GM19193 (cell line): Measurements from ENCODE around the gene CD99.

Source experiments
- POLR2A ChIP-seq: IDR thresholded peaks from 4 replicates; pipeline ENCODE4 v1.6.1; 2011; ENCODE audit not compliant: insufficient read depth, insufficient read length; ENCODE audit errors: extremely low read depth

Gene CD99

DNA sequence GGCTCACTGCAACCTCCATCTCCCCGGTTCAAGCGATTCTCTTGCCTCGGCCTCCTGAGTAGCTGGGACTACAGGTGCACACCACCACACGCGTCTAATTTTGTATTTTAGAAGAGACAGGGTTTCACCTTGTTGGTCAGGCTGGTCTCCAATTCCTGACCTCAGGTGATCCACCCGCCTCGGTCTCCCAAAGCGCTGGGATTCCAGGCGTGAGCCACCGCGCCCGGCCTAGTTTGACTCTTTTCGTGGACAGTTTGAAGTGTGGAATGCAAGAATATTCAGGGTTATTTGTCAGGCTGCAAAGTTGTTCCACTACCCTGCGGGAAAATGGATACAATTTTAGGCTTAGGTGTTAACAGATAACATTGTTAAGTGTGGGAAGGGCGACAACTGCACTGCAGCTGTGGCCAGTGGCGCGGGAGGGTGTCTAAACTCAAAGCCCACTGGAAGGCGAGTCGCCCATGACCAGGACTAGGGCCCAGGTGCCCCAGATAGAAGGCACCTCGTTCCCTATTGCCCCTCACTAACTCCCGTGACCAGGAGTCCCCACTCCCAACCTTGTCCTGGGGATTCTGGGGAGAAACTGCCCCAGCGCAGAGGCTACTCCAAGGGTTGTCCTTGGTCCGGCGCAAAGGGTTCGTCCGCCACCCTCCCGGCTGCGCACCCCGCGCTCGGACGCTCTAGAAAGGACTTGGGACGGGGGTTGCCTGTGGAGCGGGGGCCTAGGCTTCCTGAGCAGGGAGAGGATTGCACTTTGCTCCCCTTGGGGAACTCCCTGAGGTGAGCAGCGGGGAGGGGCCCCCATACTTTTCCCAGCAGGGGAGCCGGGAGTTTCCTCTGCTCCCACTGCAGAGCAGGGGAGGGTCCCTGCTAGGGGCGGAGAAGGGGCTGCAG lies 1.1 kb upstream of the CD99 start:
- TF ChIP-seq POLR2A: no peak

DNA sequence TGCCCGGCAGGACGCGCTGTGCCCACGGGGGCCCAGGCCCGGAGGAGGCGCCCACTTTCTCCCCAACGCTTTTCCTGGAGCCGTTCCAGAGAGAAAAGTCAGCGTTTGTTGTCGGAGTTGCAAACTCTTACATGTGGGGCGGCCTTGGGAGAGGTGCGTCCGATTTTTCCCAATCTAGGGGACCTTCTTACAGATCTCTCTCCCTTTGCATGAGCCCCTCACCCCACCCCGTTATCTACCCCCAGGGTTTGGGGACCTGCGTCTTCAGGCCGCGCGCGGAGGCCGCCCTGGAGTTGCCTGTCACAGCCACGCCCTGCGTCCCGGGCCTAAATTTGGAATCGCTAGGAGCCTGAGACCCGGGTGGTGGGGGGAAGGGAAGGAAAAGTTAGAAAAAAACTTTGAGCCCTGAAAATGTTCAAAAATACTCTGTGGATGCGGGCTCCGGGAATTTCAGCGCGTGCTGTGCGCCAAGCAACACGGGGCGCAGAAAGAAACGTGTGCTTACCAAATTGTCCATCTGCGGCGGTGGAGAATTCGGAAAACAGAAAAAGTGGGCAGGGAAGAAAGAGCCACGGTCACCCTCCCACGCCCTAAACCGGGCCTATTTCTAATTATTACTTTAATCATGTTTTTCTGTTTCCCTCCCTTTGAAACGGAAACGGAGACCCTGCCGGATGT lies 587 bp downstream of the CD99 start:
- no peak for TF ChIP-seq POLR2A

DNA sequence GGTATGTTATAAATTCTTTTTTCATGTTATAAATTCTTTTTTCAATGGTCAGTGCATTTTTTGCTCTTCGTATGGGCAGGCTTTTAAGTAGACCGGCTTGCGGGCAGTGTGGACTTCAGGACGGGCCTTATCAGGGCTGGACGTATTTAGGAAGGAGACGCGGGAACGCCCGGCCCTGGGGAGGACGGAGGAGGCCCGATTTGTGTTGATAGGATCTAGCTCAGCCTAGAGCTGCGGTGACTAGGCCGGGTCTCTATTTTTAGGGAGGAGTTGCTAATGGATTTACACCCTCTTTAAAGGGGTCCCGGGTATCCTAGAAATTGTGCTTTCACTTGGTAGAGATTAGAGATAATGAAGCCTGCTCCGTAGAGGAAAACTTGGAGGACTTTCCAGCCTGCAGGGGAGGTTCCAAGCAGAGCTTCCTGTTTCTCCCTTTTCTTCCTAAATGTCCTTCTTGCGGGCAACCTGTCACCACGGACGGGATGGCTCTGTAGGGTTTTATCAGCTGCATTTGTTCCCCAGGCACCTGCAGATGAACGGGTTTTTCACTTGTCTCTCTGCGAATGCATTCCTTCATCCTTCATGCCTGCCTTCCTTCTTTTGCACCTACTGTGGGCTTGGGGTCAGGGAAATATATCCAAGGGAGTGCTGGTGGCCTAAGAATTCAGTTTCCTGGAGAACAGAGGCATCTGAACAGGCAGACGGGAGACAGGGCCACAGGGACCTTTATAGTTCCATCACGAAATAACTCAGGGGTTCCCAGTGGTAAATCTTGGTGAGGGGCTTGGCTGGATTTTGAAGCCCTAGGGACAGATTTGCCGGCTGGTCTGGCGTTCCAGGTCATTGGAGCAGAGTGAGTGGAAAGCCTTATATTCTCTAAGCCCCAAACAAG lies 1.4 kb downstream of the CD99 start:
- no peak for TF ChIP-seq POLR2A

DNA sequence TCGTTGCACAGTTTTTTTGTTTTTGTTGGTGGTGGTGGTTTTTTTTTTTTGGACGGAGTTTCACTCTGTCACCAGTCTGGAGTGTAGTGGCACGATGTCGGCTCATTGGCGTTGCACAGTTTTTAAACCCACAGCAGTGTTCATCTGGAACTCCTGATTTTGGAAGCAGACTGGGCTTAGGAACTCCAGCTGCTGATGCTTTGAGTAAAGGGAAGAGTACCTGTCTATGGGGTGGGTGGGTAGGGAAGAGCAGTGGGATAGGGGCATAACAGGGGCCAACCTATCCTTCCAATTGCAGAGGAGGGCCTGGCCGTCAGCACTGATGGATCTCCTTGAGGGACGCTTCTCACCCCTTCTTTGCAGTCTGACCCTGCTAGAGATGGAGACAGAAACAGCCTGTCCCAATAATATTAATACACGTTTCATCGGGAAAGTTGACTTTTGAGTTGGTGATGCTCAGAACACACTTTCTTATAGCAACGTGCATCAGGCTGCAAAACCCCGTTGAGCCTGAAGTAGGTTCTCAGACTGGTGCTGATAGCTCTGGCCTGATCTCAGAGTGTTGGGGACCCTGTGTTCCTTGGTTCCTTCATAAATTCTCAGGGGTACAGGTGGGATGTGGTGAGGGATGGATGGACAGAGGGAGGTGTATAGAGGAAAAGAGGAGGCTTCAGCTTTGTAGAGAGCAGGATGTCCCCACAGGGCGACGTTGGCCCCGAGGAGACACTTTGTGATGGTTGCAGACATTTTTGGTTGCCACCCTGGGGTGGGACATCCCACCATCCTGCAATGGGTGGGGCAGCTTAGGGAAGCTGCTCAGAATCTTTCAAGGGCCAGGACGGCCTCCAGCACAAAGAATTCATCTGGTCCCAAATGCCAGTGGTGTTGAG lies 2.3 kb downstream of the CD99 start:
- no peak for TF ChIP-seq POLR2A

DNA sequence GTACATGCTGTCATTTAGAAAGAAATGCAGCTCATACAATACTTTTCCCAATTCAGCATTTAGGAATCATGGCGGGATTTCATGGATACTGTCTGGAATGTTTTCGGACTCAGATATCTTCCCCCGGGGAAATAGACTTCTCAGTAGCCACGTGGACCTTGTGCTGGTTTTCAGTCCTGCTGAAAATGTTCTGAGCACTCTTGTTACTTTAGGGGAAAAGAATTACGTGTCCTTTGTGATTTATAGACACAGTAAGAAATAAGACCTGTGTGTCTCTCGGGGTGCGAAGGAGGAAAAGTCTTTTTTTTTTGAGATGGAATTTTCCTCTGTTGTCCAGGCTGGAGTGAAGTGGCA lies 3.8 kb downstream of the CD99 start:
- no peak for TF ChIP-seq POLR2A

DNA sequence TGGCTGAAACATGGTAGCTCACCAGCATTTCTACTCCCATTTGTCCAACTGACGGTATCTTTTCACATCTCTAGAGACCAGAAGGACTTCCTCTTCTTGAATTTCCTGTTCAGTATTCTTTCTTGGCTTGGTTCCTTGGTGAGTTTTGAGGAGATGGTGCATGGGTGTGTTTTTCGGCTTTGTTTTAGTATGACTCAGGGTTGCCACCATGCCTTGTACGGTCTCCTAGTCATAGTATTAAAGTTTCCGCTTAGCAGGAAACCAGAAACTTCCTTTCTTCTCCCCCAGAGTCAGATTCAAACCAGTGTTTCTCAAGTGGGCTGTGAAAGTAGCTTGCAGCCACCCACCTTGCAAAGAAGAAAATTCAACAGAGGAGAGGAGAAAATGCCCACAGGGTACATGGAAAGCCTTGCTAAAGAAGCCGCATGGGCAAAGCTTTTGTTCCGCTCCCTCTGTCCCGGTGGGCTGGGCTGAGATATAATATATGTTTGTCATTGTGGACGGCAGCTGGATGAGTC lies 5.7 kb downstream of the CD99 start:
- TF ChIP-seq POLR2A: no peak

DNA sequence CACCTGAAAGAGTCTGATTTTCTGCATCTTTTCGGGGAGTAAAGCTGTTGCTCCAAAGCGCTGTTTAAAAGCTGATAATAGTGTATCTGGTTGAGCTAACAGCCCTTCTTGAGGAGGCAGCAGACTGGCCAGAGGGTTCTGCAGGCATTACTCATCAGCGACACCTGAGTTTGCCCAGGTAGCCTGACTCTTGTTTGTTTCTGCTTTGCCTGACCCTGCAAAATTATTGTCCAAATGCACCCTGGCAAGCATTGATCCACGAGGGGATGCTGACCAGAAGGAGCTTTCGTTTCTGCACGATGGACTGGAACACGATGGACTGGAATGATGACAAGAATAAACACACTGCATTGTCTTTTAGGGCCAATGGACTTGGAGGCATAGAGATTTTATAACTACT lies 6.2 kb downstream of the CD99 start:
- no peak for TF ChIP-seq POLR2A

DNA sequence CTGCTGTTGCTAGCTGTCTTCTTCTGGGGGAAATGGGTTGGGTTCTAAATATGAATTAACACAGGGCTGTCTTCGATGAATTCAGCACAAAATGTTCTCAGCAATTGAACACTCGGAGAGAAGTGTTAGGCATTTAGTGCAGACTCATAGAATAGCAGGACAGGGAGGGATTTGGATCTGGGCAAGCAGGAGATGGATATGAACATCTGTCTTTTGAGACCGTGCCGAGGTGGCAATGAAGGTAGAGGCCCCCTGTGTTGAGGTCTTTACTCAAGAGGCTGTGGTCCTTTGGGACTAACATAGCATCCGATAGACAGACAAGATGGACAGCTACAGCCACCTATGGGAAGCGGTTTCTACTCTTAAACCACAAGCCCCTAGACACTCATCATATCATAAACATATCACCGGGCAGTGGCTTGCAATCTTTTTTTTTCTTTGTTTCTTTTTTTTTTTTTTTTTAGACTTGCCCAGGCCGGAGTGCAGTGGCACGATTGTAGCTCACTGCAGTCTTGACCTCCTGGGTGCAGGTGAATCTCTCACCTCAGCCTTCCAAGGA lies 6.7 kb downstream of the CD99 start:
- no peak for TF ChIP-seq POLR2A

DNA sequence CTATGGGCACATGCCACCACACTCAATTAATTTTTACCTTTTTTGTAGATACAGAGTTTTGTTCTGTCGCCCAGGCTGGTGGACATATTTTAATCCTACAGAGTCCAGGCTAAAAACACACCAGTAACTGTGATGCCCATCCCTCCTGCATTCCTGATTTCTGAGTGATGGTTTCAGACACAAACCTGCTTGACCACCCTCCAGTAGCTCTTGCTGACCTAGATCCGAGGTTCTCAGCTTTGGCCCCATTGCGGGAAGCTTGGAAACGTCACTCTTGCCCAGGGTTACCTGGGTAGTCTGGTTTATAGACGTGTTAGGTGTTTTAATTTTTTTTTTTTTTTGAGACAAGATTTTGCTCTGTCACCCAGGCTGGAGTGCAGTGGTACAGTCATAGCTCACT lies 7.5 kb downstream of the CD99 start:
- TF ChIP-seq POLR2A: no peak

DNA sequence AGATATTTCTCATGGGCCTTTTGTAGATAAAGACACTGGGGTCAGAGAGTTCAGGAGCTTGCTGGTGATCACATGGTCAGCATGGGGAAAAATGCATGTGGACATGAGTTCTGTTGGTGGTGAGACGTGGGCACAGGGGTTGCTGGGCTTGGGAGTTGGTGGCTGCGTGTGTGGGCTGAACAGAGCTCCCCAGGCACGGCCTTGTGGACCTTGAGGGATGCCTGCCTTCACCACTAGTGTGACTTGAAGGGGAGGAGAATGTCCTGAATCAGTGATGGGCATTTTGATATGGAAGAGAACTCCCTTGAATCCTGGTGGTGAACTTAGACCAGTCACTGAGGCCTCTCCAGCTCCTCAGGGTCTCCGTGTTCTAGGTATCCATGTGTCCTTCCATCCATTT lies 8.9 kb downstream of the CD99 start:
- no peak for TF ChIP-seq POLR2A

DNA sequence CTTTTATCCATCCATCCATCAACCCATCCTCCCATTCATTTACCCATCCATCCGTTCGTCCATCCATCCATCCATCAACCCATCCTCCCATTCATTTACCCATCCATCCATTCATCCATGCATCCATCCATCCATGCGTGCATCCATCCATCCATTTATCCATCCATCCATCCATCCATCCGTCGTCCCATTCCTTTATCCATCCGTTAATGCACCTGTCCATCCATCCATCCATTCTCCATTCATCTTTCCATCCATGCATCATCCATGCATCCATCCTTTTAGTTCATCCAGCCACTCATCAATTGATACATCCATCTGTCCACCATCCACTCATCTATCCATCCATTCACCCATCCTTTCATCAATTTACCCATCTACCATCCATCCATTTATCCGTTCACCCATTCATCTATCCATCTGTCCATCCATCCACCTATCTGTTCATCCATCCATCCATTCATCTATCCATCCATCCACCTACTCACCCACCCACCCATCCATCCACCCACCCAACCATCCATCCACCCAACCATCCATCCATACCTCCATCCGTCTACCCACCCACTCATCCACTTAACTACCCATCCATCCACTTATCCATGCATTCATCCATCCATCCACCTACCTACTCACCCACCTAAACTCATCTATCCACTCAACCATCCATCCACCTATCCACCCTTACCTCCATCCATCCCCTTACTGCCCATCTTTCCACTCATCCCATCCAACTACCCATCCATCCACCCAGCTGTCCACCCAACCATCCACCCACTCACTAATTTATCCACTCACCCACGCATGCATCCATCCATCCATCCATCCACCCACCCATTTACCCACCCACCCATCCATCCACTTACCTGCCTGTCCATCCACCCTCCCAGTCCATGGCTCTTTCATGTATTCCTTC lies 9.6 kb downstream of the CD99 start:
- no peak for TF ChIP-seq POLR2A

DNA sequence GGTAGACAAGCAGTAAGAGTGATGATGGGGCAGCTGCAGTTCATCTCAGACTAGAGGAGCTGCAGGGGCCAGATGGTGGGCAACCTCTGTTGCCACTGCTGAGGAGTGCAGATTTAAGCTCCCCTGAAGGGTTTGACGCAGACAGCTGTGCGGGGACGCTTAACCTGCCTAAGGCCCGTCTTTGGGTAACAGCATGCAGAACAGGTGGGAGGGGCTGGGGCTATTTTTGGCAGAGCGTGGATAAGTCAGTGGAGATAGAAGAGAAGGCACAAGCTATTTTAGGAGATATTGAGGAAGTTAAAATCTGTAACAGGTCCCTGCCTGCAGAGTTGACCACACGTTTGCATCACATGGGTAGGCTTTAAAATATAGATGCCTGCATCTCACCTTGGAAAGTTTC lies 10.5 kb downstream of the CD99 start:
- TF ChIP-seq POLR2A: no peak

DNA sequence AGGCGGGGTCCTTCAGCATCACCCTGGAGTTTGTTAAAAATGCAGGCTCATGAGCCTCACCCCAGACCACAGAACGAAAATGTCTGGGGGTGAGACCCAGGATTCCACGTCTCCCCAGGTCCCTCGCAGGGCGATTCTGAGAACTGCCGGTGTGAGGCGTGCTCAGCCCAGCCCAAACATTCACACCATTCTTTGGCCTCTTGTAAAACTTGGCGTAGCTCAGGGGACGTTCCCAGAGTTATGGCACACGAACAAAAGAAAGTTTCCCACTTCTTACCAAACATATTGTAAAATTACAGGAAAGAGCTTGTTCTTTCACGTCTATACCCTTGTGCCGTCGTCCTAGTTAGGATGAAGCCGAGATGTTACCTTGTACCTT lies 12.9 kb downstream of the CD99 start:
- no peak for TF ChIP-seq POLR2A
